Left ventricle myocardium inferior (tissue), 1 donor: Measurements from ENCODE around the gene ZW10. TPM values are rescaled to one million over a fixed set of nuclear protein-coding genes. Genes with fewer than 3 reads are reported as not detected.

Experiments
- DNase-seq: peaks from one replicate; pipeline ENCODE4 v3.0.0-alpha.2; 2020
- H3K27ac ChIP-seq: fragments of 200-600 bp; replicated peaks from 2 replicates; pipeline ENCODE4 v1.8.0; 2021
- H3K27me3 ChIP-seq: fragments of 200-600 bp; 2 replicates; pipeline ENCODE4 v1.8.0; 2021; ENCODE audit warnings: low read depth
- H3K36me3 ChIP-seq: fragments of 200-600 bp; 2 replicates; pipeline ENCODE4 v1.8.0; 2021
- H3K4me1 ChIP-seq: fragments of 200-600 bp; 2 replicates; pipeline ENCODE4 v1.8.0; 2021
- H3K4me3 ChIP-seq: fragments of 200-600 bp; 2 replicates; pipeline ENCODE4 v1.8.0; 2021; ENCODE audit warnings: mild to moderate bottlenecking, moderate library complexity
- H3K9me3 ChIP-seq: fragments of 200-600 bp; replicated peaks from 2 replicates; pipeline ENCODE4 v1.8.0; 2021
- CTCF ChIP-seq: fragments of 200-600 bp; IDR thresholded peaks from 2 replicates; pipeline ENCODE4 v1.8.0; 2021; ENCODE audit warnings: antibody characterized with exemption, mild to moderate bottlenecking, borderline replicate concordance
- intact Hi-C: fragments of 100-400 bp; cut with micrococcal nuclease; formaldehyde crosslinking; loops from one replicate; pipeline ENCODE4 v1.11.0; 2022
- long read RNA-seq: library from polyadenylated mRNA; unstranded; transcript quantifications from one replicate; pipeline ENCODE4 v2.0.0, GENCODE V29; 2021
- total RNA-seq: library from RNA; stranded (reverse); fragmentation: NEBNext Ultra II Directional; extraction: Animal tissue kit (Norgen Biotek cat#: 25700); gene quantifications from one replicate; pipeline ENCODE4 v1.2.1, GENCODE V29; 2021
- donor health status: DM: no; HTN: yes; CAD: no; lungs with severe emphysema.

The ZW10 gene
- 8.6 TPM for total RNA-seq
- long read RNA-seq, transcript ZW10-201 (16 exons, 2,992 nt): major isoform, 8 of 13 reads
- long read RNA-seq, partial matches to known transcripts: 0 of 13 reads
- long read RNA-seq, other reads (novel, unspliced or antisense): 5 of 13 reads

GRCh38 chr11:113773416-113774173 is at the start of gene ZW10:
ZW10 (minus strand) TSS chr11:113773692; CDS start chr11:113773666, 26 bp downstream.
- peaks cover 38% of the 10 kb centered on the region for H3K4me1 ChIP-seq
- intact Hi-C loops: no loop called here
- DNase-seq: peak; percentile 98
- peak within 1 kb of the TSS; percentile 83 for H3K27ac ChIP-seq
- peak; percentile 89 for TF ChIP-seq CTCF
- H3K4me3 ChIP-seq: peak within 1 kb of the TSS; percentile 88
- H3K36me3 ChIP-seq: peaks cover 7% of the 10 kb centered on the region
- H3K27me3 ChIP-seq: no peaks in the 10 kb centered on the region
- H3K9me3 ChIP-seq: no peaks in the 10 kb centered on the region

GRCh38 chr11:113818426-113818825 is 44.9 kb upstream of the ZW10 start:
- Histone ChIP-seq H3K4me1 (peaks cover 5% of the 10 kb centered on the region), H3K27me3 (no peaks in the 10 kb centered on the region), H3K9me3 (no peaks in the 10 kb centered on the region), H3K27ac (no peak overlapping the region), H3K4me3 (no peak overlapping the region), H3K36me3 (peaks cover 90% of the 10 kb centered on the region)
- no peak for DNase-seq
- intact Hi-C loops: no loop called here
- no peak for TF ChIP-seq CTCF

GRCh38 chr11:113817626-113818025 is 44.1 kb upstream of the ZW10 start:
- no peak for DNase-seq
- Histone ChIP-seq H3K9me3 (no peaks in the 10 kb centered on the region), H3K4me1 (peaks cover 13% of the 10 kb centered on the region), H3K27ac (peak overlapping the region; percentile 14), H3K27me3 (no peaks in the 10 kb centered on the region), H3K4me3 (no peak overlapping the region), H3K36me3 (peaks cover 90% of the 10 kb centered on the region)
- TF ChIP-seq CTCF: no peak
- intact Hi-C loops: no loop called here

- no peak for DNase-seq
- Histone ChIP-seq H3K36me3 (peaks cover 90% of the 10 kb centered on the region), H3K4me3 (no peak overlapping the region), H3K27ac (no peak overlapping the region), H3K4me1 (peaks cover 13% of the 10 kb centered on the region), H3K27me3 (no peaks in the 10 kb centered on the region), H3K9me3 (no peaks in the 10 kb centered on the region)
- intact Hi-C loops: no loop called here
- no peak for TF ChIP-seq CTCF
Measured at GRCh38 chr11:113817162-113817561, 43.7 kb upstream of the ZW10 start.

GRCh38 chr11:113814181-113814580 is 40.7 kb upstream of the ZW10 start:
- no peaks in the 10 kb centered on the region for H3K9me3 ChIP-seq
- TF ChIP-seq CTCF: no peak
- no peaks in the 10 kb centered on the region for H3K27me3 ChIP-seq
- no peak overlapping the region for H3K4me3 ChIP-seq
- H3K4me1 ChIP-seq: peaks cover 13% of the 10 kb centered on the region
- DNase-seq: no peak
- peaks cover 89% of the 10 kb centered on the region for H3K36me3 ChIP-seq
- no peak overlapping the region for H3K27ac ChIP-seq
- intact Hi-C loops: no loop called here
